GM12874 (cell line): ENCODE measurements around the gene TRIM40.

Experiments
- TF ChIP-seq, protein P1 (sequence below): IDR thresholded peaks from 2 replicates; pipeline ENCODE4 v1.5.1; 2011; ENCODE audit warnings: low read depth, mild to moderate bottlenecking, control low read depth, low read length, moderate library complexity; ENCODE audit not compliant: insufficient read depth

The TRIM40 gene, protein sequence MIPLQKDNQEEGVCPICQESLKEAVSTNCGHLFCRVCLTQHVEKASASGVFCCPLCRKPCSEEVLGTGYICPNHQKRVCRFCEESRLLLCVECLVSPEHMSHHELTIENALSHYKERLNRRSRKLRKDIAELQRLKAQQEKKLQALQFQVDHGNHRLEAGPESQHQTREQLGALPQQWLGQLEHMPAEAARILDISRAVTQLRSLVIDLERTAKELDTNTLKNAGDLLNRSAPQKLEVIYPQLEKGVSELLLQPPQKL

DNA sequence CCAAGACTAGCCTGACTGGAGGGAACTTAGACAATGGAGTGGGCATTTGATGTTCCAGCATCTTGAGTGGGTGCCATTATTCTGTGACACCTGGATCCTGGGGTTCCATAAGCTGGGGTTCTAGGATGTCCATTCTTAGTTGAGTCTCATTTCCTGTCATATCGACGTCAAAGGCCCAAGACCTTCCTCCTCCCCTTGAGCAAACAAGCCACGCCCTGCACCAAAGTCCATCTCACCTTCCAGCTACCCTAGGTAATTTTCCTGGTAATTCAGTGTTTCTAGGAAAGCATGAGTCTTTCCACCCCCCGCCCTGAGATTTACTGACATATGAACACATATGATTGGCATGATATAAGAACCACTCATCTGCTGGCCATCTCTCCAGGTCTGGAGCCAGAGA lies at the start of gene TRIM40:
Gene TRIM40 (plus strand): TSS at position 384 of the 400 bp plus-strand sequence. CDS start 897 bp downstream, outside the sequence.
- TF ChIP-seq, protein P1, sequence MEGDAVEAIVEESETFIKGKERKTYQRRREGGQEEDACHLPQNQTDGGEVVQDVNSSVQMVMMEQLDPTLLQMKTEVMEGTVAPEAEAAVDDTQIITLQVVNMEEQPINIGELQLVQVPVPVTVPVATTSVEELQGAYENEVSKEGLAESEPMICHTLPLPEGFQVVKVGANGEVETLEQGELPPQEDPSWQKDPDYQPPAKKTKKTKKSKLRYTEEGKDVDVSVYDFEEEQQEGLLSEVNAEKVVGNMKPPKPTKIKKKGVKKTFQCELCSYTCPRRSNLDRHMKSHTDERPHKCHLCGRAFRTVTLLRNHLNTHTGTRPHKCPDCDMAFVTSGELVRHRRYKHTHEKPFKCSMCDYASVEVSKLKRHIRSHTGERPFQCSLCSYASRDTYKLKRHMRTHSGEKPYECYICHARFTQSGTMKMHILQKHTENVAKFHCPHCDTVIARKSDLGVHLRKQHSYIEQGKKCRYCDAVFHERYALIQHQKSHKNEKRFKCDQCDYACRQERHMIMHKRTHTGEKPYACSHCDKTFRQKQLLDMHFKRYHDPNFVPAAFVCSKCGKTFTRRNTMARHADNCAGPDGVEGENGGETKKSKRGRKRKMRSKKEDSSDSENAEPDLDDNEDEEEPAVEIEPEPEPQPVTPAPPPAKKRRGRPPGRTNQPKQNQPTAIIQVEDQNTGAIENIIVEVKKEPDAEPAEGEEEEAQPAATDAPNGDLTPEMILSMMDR: no peak

DNA sequence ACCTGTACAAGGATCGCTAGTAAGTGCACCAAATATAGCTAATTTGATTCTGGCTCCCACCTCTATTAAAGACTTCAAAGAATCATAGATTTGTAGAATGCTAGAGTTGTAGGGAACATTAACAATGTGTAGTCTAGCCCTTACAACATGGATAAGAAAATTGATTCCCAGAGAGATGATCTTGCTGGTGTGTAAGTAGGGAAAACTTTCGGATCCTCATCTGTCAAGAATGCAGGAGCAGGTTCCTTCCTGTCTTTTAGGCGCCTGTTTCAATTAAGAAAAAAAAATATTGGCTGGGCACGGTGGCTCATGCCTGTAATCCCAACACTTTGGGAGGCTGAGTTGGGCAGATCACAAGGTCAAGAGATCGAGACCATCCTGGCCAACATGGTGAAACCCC lies 48.1 kb upstream of the TRIM40 start:
- TF ChIP-seq, protein P1: no peak

DNA sequence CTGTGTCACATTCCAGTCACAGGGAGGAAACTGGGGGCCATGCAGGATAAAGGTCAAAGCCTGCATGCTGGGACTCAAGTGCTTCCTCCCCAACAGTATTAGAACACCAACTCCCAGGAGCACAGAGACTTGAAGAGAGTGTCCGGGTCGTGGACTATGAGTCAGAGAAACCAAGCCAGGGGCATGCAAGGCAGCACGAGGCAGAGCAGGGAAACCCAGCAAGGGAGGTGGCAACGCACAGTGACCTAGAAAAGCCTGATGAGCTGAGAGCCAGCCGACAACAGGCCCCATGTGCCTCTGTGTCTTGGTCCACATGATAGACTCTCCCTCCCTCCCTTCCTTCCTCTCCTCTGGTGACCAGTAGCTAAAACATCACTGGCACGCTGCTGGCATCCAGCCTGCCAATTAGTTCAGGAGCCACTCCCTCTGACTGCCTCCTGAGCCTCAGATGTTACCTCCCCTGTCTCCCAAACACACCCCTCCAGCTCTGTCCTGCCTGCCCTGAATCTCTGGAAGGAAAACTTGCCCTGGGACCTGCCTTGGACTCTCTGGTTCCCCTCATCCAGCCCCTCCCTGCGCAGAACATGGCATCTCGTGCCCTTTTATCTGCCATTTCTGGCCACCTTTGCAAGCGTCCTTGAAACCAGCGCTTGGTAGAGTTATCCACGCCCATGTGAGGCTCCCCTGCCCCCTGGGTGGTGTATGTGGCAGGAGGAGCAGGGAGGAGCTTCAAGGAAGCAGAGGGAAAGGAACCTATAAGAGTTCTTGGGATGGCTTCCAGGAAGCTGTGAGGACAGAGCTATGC lies 44.2 kb upstream of the TRIM40 start:
- TF ChIP-seq, protein P1: no peak

DNA sequence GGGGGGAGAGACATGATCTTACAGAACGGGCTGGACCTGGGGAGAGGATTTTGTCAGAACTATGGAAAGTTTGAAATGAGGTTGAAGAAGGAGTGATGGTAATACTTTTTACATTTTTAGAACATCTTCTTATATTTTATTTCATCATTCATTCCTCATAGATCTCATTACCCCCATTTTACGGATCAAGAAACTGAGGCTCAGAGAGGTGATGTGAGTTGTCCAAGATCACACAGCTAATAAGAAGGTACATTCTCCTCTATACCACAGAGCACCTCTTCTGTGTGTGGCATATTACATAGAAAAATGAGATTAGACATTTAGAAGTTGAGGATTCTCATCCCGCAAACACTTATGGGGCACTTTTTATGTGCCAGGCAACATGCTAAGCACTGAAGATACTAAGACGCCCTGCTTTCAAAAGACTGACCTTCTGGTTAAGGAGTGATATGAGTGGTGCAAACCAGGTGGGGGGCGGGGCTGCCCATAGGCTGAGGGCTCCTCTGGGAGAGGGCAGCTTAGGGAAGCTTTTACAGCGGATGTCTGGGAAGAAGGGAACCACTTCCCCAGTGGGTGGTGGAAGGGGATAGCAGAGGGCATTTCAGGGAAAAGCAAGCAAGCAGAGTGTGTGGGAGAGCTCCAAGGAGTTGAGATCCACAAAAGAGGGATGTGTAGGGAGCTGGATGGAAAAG lies 42.9 kb upstream of the TRIM40 start:
- TF ChIP-seq, protein P1: no peak

DNA sequence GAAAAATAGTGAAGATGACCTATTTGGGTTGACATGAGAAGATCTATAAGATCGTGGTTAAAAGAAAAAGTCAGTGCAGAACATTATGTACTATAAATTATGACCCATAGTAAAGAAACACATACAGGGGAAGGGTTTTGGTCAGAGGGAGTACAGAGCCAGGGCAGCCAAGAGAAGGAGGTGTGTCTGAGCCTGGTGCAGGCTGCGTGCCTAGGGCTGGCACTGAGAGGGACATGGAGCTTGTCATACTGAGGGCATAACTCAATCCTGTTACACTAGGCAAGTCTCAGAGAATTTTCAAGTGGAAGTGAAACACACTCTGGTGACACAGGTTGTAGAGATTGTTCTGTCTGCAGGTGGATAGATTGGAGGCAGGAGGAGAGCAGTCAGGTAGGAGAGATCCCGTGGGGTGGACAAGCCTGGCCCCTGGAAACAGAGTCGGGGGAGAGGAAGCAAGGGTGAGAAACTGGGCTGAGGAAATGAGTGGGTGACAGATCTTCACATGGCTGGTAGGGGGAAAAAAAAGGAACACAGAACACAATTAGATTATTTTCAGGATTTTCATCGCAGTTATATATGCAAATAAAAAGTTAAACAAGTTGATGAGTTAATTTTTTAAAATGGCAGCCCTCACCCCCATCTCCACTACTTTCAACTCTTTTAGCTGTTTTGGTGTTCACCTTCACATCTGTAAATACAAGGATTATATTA lies 41.8 kb upstream of the TRIM40 start:
- TF ChIP-seq, protein P1: no peak

DNA sequence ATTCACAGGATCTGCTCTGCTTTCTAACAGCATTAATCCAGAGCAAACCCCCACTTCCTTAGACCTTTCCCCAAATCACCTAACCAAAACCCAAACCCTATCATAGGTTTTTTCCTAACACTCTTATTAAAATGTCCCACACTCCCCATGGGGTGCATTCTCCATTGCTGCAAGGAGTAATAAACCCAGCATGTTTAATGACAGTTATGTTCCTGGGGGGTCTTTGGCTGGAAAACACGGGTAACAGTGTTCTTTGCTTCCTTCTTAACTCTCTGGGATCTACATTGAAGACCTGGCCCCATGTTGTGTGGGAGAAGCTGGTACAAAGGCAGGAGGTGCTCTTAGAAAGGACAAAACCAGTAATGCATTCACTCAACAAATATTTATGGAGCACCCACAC lies 39.1 kb upstream of the TRIM40 start:
- TF ChIP-seq, protein P1: no peak
